Upper lobe of left lung (tissue), 6 donors: ENCODE results near the gene TFPI. TPM values are rescaled to one million over a fixed set of nuclear protein-coding genes. Genes with fewer than 3 reads are reported as not detected.

Experiments used
- ATAC-seq, 2 donors: fragments of 200-7000 bp; cut with Tn5 transposase; one replicate each; pipeline ENCODE4 v1.9.1; 2022; ENCODE audit warnings: mild to moderate bottlenecking in 2 of 2, moderate library complexity in 2 of 2; ENCODE audit not compliant: low FRiP score in 2 of 2
- DNase-seq, 2 donors: peaks; one replicate each; pipeline ENCODE4 v3.0.0-alpha.2; 2019 to 2020
- H3K27ac ChIP-seq, 4 donors: fragments of 200-600 bp; sonication (generic); one replicate each; pipeline ENCODE4 v1.5.1; 2016 to 2019
- H3K27me3 ChIP-seq, 4 donors: fragments of 200-600 bp; sonication (generic); one replicate each; pipeline ENCODE4 v1.5.1; 2017 to 2019
- H3K36me3 ChIP-seq, 4 donors: fragments of 200-600 bp; sonication (generic); one replicate each; pipeline ENCODE4 v1.5.1; 2016 to 2019
- H3K4me1 ChIP-seq, 4 donors: fragments of 200-600 bp; sonication (generic); one replicate each; pipeline ENCODE4 v1.5.1; 2018 to 2019
- H3K4me3 ChIP-seq, 4 donors: fragments of 200-600 bp; sonication (generic); one replicate each; pipeline ENCODE4 v1.5.1; 2017 to 2019; ENCODE audit warnings: mild to moderate bottlenecking in 2 of 4, moderate library complexity in 1 of 4
- H3K9me3 ChIP-seq, 4 donors: fragments of 200-600 bp; sonication (generic); one replicate each; pipeline ENCODE4 v1.5.1; 2018 to 2019
- CTCF ChIP-seq, 6 experiments: fragments of 450-650 bp in 4 of 6; fragments of 200-600 bp in 2 of 6; sonication (generic) in 2 of 6; IDR thresholded peaks; one replicate each; pipeline ENCODE4 v1.5.1; 2016 to 2019; ENCODE audit warnings: antibody characterized with exemption in 6 of 6
- EP300 ChIP-seq, 4 donors: sonication (generic); formaldehyde crosslinking; IDR thresholded peaks; one replicate each; pipeline ENCODE4 v1.5.1; 2017; ENCODE audit warnings: antibody characterized with exemption in 4 of 4, control low read depth in 2 of 4
- POLR2A ChIP-seq, 4 donors: fragments of 450-650 bp; IDR thresholded peaks; one replicate each; pipeline ENCODE4 v1.5.1; 2016 to 2017; ENCODE audit warnings: antibody characterized with exemption in 4 of 4, mild to moderate bottlenecking in 2 of 4
- POLR2AphosphoS5 ChIP-seq, 2 donors: sonication (generic); formaldehyde crosslinking; IDR thresholded peaks; one replicate each; pipeline ENCODE4 v1.5.1; 2017; ENCODE audit warnings: antibody characterized with exemption in 2 of 2
- WGBS, 2 donors: methylation state at CpG; one replicate each; pipeline ENCODE4 v1.1.5; 2017 to 2018; 5-methylcytosine and 5-hydroxymethylcytosine counted together
- total RNA-seq, 6 donors: library from RNA; depleted of rRNA in 4 of 6; stranded (reverse); fragments of >200 nt in 4 of 6; gene quantifications; one replicate each; pipeline versions ENCODE4 v1.1.0 to v1.2.1, GENCODE V29; 2016 to 2021
- donor health status: DM: no; HTN: no; CAD: no; lungs with moderate emphysema.
- donor health status: DM: no; HTN: yes; CAD: no; lungs with severe emphysema.

The TFPI gene
- total RNA-seq, 6 donors from 2014 or later: 92.3 to 293 (median 243) TPM

- DNase-seq (no peak), ATAC-seq (no peak)
- H3K36me3 ChIP-seq: peaks cover 0 to 39% (median 0%) of the 10 kb centered on the region in 4 donors
- no peaks in the 10 kb centered on the region for H3K9me3 ChIP-seq
- no peak overlapping the region for H3K4me3 ChIP-seq
- H3K4me1 ChIP-seq: no peaks in the 10 kb centered on the region
- no peak overlapping the region for H3K27ac ChIP-seq
- no peaks in the 10 kb centered on the region for H3K27me3 ChIP-seq
- TF ChIP-seq POLR2A (IDR thresholded peaks at IDR 0.05): no peak
- no peak for TF ChIP-seq CTCF (IDR thresholded peaks at IDR 0.05)
- TF ChIP-seq POLR2AphosphoS5 (IDR thresholded peaks at IDR 0.05): no peak
- no peak for TF ChIP-seq EP300 (IDR thresholded peaks at IDR 0.05)
These were observed 86.0 kb downstream of the TFPI start for GRCh38 chr2:187468262-187468661.

GRCh38 chr2:187466129-187466792, 88.0 kb downstream of the TFPI start:
- no peak for TF ChIP-seq CTCF (IDR thresholded peaks at IDR 0.05)
- TF ChIP-seq POLR2A (IDR thresholded peaks at IDR 0.05): no peak
- TF ChIP-seq POLR2AphosphoS5 (IDR thresholded peaks at IDR 0.05): no peak
- no peak for TF ChIP-seq EP300 (IDR thresholded peaks at IDR 0.05)
- ATAC-seq: no peak
- H3K27ac ChIP-seq: no peak overlapping the region
- WGBS, 2 donors: 83% methylated on average over 2 of the region's 2 CpGs
- no peak overlapping the region for H3K4me3 ChIP-seq
- H3K9me3 ChIP-seq: no peaks in the 10 kb centered on the region
- no peak for DNase-seq
- peaks cover 0 to 30% (median 0%) of the 10 kb centered on the region in 4 donors for H3K36me3 ChIP-seq
- H3K27me3 ChIP-seq: no peaks in the 10 kb centered on the region
- H3K4me1 ChIP-seq: no peaks in the 10 kb centered on the region

GRCh38 chr2:187462839-187463238, 91.4 kb downstream of the TFPI start:
- H3K9me3 ChIP-seq: no peaks in the 10 kb centered on the region
- ATAC-seq (no peak), DNase-seq (no peak)
- H3K36me3 ChIP-seq: peaks cover 0 to 13% (median 0%) of the 10 kb centered on the region in 4 donors
- H3K4me3 ChIP-seq: no peak overlapping the region
- H3K27me3 ChIP-seq: no peaks in the 10 kb centered on the region
- H3K27ac ChIP-seq: no peak overlapping the region
- H3K4me1 ChIP-seq: peaks cover 0 to 2% (median 0%) of the 10 kb centered on the region in 4 donors
- TF ChIP-seq EP300 (IDR thresholded peaks at IDR 0.05): no peak
- no peak for TF ChIP-seq POLR2AphosphoS5 (IDR thresholded peaks at IDR 0.05)
- TF ChIP-seq CTCF (IDR thresholded peaks at IDR 0.05): no peak
- TF ChIP-seq POLR2A (IDR thresholded peaks at IDR 0.05): no peak
- 33 to 36% methylated on average over 4 of the region's 4 CpGs for WGBS, 2 donors

GRCh38 chr2:187461294-187462261, 92.7 kb downstream of the TFPI start:
- Histone ChIP-seq H3K9me3 (no peaks in the 10 kb centered on the region), H3K36me3 (peaks cover 0 to 3% (median 0%) of the 10 kb centered on the region in 4 donors), H3K4me3 (no peak overlapping the region), H3K27ac (no peak overlapping the region), H3K27me3 (no peaks in the 10 kb centered on the region), H3K4me1 (peaks cover 0 to 2% (median 0%) of the 10 kb centered on the region in 4 donors)
- TF ChIP-seq CTCF (IDR thresholded peaks at IDR 0.05) (no peak), POLR2AphosphoS5 (IDR thresholded peaks at IDR 0.05) (no peak), EP300 (IDR thresholded peaks at IDR 0.05) (no peak), POLR2A (IDR thresholded peaks at IDR 0.05) (no peak)
- 81 to 91% methylated on average over 25 to 28 of the region's 28 CpGs for WGBS, 2 donors
- peak; percentile 65 to 78 for ATAC-seq
- no peak for DNase-seq
